ENCODE measurements around the gene CLTC.

- TF ChIP-seq, protein P1, sequence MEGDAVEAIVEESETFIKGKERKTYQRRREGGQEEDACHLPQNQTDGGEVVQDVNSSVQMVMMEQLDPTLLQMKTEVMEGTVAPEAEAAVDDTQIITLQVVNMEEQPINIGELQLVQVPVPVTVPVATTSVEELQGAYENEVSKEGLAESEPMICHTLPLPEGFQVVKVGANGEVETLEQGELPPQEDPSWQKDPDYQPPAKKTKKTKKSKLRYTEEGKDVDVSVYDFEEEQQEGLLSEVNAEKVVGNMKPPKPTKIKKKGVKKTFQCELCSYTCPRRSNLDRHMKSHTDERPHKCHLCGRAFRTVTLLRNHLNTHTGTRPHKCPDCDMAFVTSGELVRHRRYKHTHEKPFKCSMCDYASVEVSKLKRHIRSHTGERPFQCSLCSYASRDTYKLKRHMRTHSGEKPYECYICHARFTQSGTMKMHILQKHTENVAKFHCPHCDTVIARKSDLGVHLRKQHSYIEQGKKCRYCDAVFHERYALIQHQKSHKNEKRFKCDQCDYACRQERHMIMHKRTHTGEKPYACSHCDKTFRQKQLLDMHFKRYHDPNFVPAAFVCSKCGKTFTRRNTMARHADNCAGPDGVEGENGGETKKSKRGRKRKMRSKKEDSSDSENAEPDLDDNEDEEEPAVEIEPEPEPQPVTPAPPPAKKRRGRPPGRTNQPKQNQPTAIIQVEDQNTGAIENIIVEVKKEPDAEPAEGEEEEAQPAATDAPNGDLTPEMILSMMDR (IDR thresholded peaks at IDR 0.05): no peak
- TF ChIP-seq POLR2AphosphoS5 (IDR thresholded peaks at IDR 0.05; ENCODE audit: insufficient read depth in 1 of 2, low read depth in 1 of 2): no peak
Measured at GRCh38 chr17:59722623-59723022, 102.9 kb downstream of the CLTC start.
